GM12878 (cell line): ENCODE data around the gene TNFSF12. TPM values are rescaled to one million over a fixed set of nuclear protein-coding genes. Genes with fewer than 3 reads are reported as not detected.

Source experiments
- ATAC-seq: fragments of 200-7000 bp; cut with Tn5 transposase; 3 replicates; pipeline ENCODE4 v1.9.1; 2020; ENCODE audit warnings: mild to moderate bottlenecking, moderate library complexity
- BruUV-seq: library from RNA; stranded (reverse); fragments of 400-500 nt; replicated peaks from 2 replicates; lab custom pipeline; 2021; lab: Mats Ljungman, UMichigan
- CTCF ChIA-PET: fragments of 300-600 bp; sonication (Branson Sonifier 250); formaldehyde crosslinking; extraction: SDS; loops from one replicate; lab custom pipeline; 2021; ENCODE audit warnings: inconsistent platforms; lab: Yijun Ruan, JAX
- POLR2A ChIA-PET: fragments of 350-600 bp; formaldehyde crosslinking; extraction: SDS; loops from one replicate; lab custom pipeline; 2021; ENCODE audit warnings: inconsistent platforms; lab: Charles Lee
- RAD21 ChIA-PET: fragments of 300-600 bp; sonication (Branson Sonifier 250); formaldehyde crosslinking; loops from one replicate; lab custom pipeline; 2023; ENCODE audit warnings: antibody characterized with exemption; ENCODE audit not compliant: unreplicated experiment; lab: Charles Lee
- SMC1A ChIA-PET: fragments of 300-600 bp; sonication (Branson Sonifier 250); formaldehyde crosslinking; loops from one replicate; lab custom pipeline; 2023; ENCODE audit not compliant: unreplicated experiment, uncharacterized antibody; lab: Charles Lee
- DNase-seq: peaks from one replicate; pipeline ENCODE4 v3.0.0-alpha.2; 2011; ENCODE audit warnings: low read depth, low spot score
- FAIRE-seq: peaks from 3 replicates; lab custom pipeline; 2011; peaks lifted over from hg19 to GRCh38; lab: Jason Lieb, UNC
- H2AFZ ChIP-seq: 2 replicates; pipeline ENCODE4 v1.6.0; 2011; ENCODE audit warnings: low read depth, low read length, control low read depth; ENCODE audit not compliant: control insufficient read depth
- H3K27ac ChIP-seq: 2 replicates; pipeline ENCODE4 v1.5.1; 2011; ENCODE audit warnings: control low read depth; ENCODE audit not compliant: control insufficient read depth, insufficient read depth
- H3K27me3 ChIP-seq, 2 experiments: replicated peaks in 1 of 2; 2 replicates each; pipeline versions ENCODE4 v1.6.0 to v1.6.1; 2011; ENCODE audit warnings: low read length in 1 of 2; ENCODE audit not compliant: control insufficient read depth in 2 of 2, insufficient read depth in 2 of 2
- H3K36me3 ChIP-seq, 2 experiments: 2 replicates each; pipeline ENCODE4 v1.5.1; 2011; ENCODE audit warnings: low read length in 1 of 2; ENCODE audit not compliant: control insufficient read depth in 2 of 2, insufficient read depth in 2 of 2
- H3K4me1 ChIP-seq: 2 replicates; pipeline ENCODE4 v1.6.1; 2011; ENCODE audit warnings: mild to moderate bottlenecking, low read length, moderate library complexity, mixed read lengths; ENCODE audit not compliant: control insufficient read depth, insufficient read depth
- H3K4me2 ChIP-seq: 2 replicates; pipeline ENCODE4 v1.6.0; 2011; ENCODE audit warnings: control low read depth; ENCODE audit not compliant: control insufficient read depth, insufficient read depth
- H3K4me3 ChIP-seq: fragments of 200-600 bp; sonication (generic); 2 replicates; pipeline ENCODE4 v1.5.1; 2016
- H3K79me2 ChIP-seq: 2 replicates; pipeline ENCODE4 v1.6.0; 2011; ENCODE audit warnings: low read length; ENCODE audit not compliant: control insufficient read depth, insufficient read depth
- H3K9ac ChIP-seq: 2 replicates; pipeline ENCODE4 v1.8.0; 2011; ENCODE audit warnings: low read length, control low read depth, mixed read lengths; ENCODE audit not compliant: control insufficient read depth, insufficient read depth
- H3K9me3 ChIP-seq: replicated peaks from 3 replicates; pipeline ENCODE4 v1.5.1; 2011; ENCODE audit warnings: mild to moderate bottlenecking, low read length; ENCODE audit not compliant: control insufficient read depth, insufficient read depth
- H4K20me1 ChIP-seq: 2 replicates; pipeline ENCODE4 v1.6.0; 2011; ENCODE audit not compliant: control insufficient read depth, insufficient read depth
- BACH1 ChIP-seq: fragments of 450-650 bp; IDR thresholded peaks from 2 replicates; pipeline ENCODE4 v1.6.1; 2017; ENCODE audit warnings: mild to moderate bottlenecking, borderline replicate concordance
- EP300 ChIP-seq, 2 experiments: fragments of 150-350 bp in 1 of 2; IDR thresholded peaks; 2 replicates each; pipeline ENCODE4 v1.6.1; 2011 to 2012; ENCODE audit warnings: low read depth in 2 of 2, low read length in 2 of 2, borderline replicate concordance in 1 of 2, improper control_type of control experiment in 1 of 2, inconsistent platforms in 1 of 2; ENCODE audit not compliant: control insufficient read depth in 1 of 2
- FOXM1 ChIP-seq: IDR thresholded peaks from 2 replicates; pipeline ENCODE4 v1.6.1; 2012; ENCODE audit warnings: low read depth, mild to moderate bottlenecking, inconsistent platforms, low read length, moderate library complexity
- HSF1 ChIP-seq: fragments of 150-350 bp; IDR thresholded peaks from 2 replicates; pipeline ENCODE4 v1.6.1; 2014; ENCODE audit warnings: mild to moderate bottlenecking, low read depth, low read length
- MTA3 ChIP-seq: IDR thresholded peaks from 2 replicates; pipeline ENCODE4 v1.6.1; 2012; ENCODE audit warnings: low read length, inconsistent platforms, borderline replicate concordance
- SIN3A ChIP-seq: IDR thresholded peaks from 2 replicates; pipeline ENCODE4 v1.6.1; 2012; ENCODE audit warnings: low read depth, low read length, improper control_type of control experiment
- TARDBP ChIP-seq: IDR thresholded peaks from 2 replicates; pipeline ENCODE4 v1.6.1; 2016; ENCODE audit warnings: borderline replicate concordance
- ZBTB4 ChIP-seq: fragments of 450-650 bp; formaldehyde crosslinking; IDR thresholded peaks from 2 replicates; pipeline ENCODE4 v1.4.0; 2022; ENCODE audit warnings: mild to moderate bottlenecking, moderate library complexity
- ZNF274 ChIP-seq: IDR thresholded peaks from one replicate; pipeline ENCODE4 v1.8.0; 2011; ENCODE audit not compliant: insufficient read length, insufficient read depth
- ZNF622 ChIP-seq: fragments of 450-650 bp; IDR thresholded peaks from 2 replicates; pipeline ENCODE4 v1.6.1; 2017; ENCODE audit warnings: mild to moderate bottlenecking, inconsistent platforms
- WGBS: methylation state at CpG from one replicate; pipeline ENCODE4 v1.1.6; 2016; ENCODE audit warnings: low lambda C conversion rate; ENCODE audit not compliant: insufficient replicate concordance, insufficient coverage; ENCODE audit errors: missing lambda C conversion rate; 5-methylcytosine and 5-hydroxymethylcytosine counted together
- in situ Hi-C: fragments of 300-500 bp; cut with MboI; formaldehyde crosslinking; loops from 9 replicates; pipeline ENCODE4 v1.14.3; 2018; ENCODE audit warnings: mixed read lengths
- intact Hi-C: fragments of 100-400 bp; cut with micrococcal nuclease; formaldehyde crosslinking; loops from one replicate; pipeline ENCODE4 v1.14.2; 2022; ENCODE audit not compliant: unreplicated experiment
- polyA plus RNA-seq, 11 experiments: library from polyadenylated mRNA; depleted of rRNA in 4 of 11; unstranded in 6 of 11; stranded (reverse) in 5 of 11; fragments of >200 nt; fragmentation: Nextera tagmentation in 4 of 11; fragmentation: Illumina TruSeq in 1 of 11; extraction: Ambion mirVana in 4 of 11; extraction: Trizol in 1 of 11; gene quantifications; 1 replicate in 1 of 11; 2 replicates in 10 of 11; pipeline versions ENCODE4 v1.2.1 to v1.2.3, GENCODE V29; 2011 to 2016; ENCODE audit warnings: inconsistent platforms in 2 of 11, missing spikeins in 2 of 11, low read depth in 1 of 11
- total RNA-seq, 4 experiments: library from RNA; depleted of rRNA in 3 of 4; stranded (reverse); fragments of >200 nt in 3 of 4; fragmentation: Illumina TruSeq in 1 of 4; extraction: Trizol in 1 of 4; gene quantifications; 2 replicates each; pipeline versions ENCODE4 v1.2.1 to v1.2.3, GENCODE V29; 2013 to 2021
- TF ChIP-seq, protein P1 (sequence below): fragments of 450-650 bp; IDR thresholded peaks from 2 replicates; pipeline ENCODE4 v1.6.1; 2018; ENCODE audit warnings: borderline replicate concordance, mild to moderate bottlenecking; ENCODE audit not compliant: partially characterized antibody

The TNFSF12 gene
- total and polyA plus RNA-seq, 10 of the 15 experiments (the other 5 are each of a cell fraction or from before 2014, with no cell fraction given) = 0.32 to 7.0 (median 2.6) TPM

GRCh38 chr17:7560172-7561027 lies 11.5 kb downstream of the TNFSF12 start:
- H2AFZ ChIP-seq = peak overlapping the region; percentile 52
- FAIRE-seq (peak; percentile 81), ATAC-seq (peak; percentile 73), DNase-seq (no peak)
- RAD21 ChIA-PET = interaction anchor here (0.6 to 4.9 kb wide), 33 partner anchors 8 to 279 kb away, joined by 3 to 84 read pairs (median 5); partner anchors contain the start of genes ACAP1, CD68, CHRNB1 and FGF11
- H4K20me1 ChIP-seq = no peaks in the 10 kb centered on the region
- CTCF ChIA-PET = interaction anchor here (0.6 to 6.2 kb wide), 49 partner anchors 8 to 282 kb away, joined by 3 to 192 read pairs (median 6); partner anchors contain the start of genes ACAP1, CD68, CHRNB1 and FGF11
- 19% methylated on average over 22 of the region's 22 CpGs for WGBS
- H3K9ac ChIP-seq = peak overlapping the region; percentile 18; the same call in 1 of the 2 replicates
- peak overlapping the region; percentile 92 for H3K4me2 ChIP-seq
- 0 out of 2 replicates have a peak overlapping the region, but pooled peaks have one; percentile 2 for H3K27ac ChIP-seq
- H3K4me1 ChIP-seq = peaks cover 37% of the 10 kb centered on the region
- no peaks in the 10 kb centered on the region for H3K9me3 ChIP-seq
- in situ Hi-C loops = loop anchor here (25.0 kb wide), 1 partner anchor 523 kb away; the partner anchor contains the start of genes SLC16A11 and SLC16A13
- intact Hi-C loops = loop anchor here (1.0 to 5.0 kb wide), 6 partner anchors 12 to 204 kb away; partner anchors contain the start of genes FGF11 and TMEM102
- H3K4me3 ChIP-seq = peak overlapping the region; percentile 92; the same call in 1 of the 2 replicates
- SMC1A ChIA-PET = interaction anchor here (0.8 to 4.9 kb wide), 36 partner anchors 8 to 252 kb away, joined by 3 to 67 read pairs (median 5); partner anchors contain the start of genes CD68, TMEM102, TMEM95 and TNFSF12
- H3K79me2 ChIP-seq = peaks cover 32% of the 10 kb centered on the region
- peaks cover 7 to 10% of the 10 kb centered on the region in 2 experiments; a peak in 3 of 4 replicates for H3K36me3 ChIP-seq
- POLR2A ChIA-PET = interaction anchor here (0.5 to 4.2 kb wide), 20 partner anchors 8 to 231 kb away, joined by 3 to 36 read pairs (median 4); partner anchors contain the start of genes CD68, NEURL4, POLR2A and TMEM102
- BruUV-seq = no TSS peak
- no peaks in the 10 kb centered on the region for H3K27me3 ChIP-seq
- no peak for TF ChIP-seq TARDBP
- no peak for TF ChIP-seq FOXM1
- TF ChIP-seq ZNF274 = no peak
- no peak for TF ChIP-seq ZBTB4 (CRISPR knock-in tag)
- no peak for TF ChIP-seq MTA3
- no peak; the same call in 1 of the 2 replicates for TF ChIP-seq BACH1
- TF ChIP-seq ZNF622 = no peak
- TF ChIP-seq SIN3A = no peak
- no peak for TF ChIP-seq EP300 (IDR thresholded peaks at IDR 0.05; ENCODE audit: borderline replicate concordance in 1 of 2, control insufficient read depth in 1 of 2, low read depth in 2 of 2, low read length in 2 of 2)
- TF ChIP-seq HSF1 = no peak
- TF ChIP-seq, protein P1, sequence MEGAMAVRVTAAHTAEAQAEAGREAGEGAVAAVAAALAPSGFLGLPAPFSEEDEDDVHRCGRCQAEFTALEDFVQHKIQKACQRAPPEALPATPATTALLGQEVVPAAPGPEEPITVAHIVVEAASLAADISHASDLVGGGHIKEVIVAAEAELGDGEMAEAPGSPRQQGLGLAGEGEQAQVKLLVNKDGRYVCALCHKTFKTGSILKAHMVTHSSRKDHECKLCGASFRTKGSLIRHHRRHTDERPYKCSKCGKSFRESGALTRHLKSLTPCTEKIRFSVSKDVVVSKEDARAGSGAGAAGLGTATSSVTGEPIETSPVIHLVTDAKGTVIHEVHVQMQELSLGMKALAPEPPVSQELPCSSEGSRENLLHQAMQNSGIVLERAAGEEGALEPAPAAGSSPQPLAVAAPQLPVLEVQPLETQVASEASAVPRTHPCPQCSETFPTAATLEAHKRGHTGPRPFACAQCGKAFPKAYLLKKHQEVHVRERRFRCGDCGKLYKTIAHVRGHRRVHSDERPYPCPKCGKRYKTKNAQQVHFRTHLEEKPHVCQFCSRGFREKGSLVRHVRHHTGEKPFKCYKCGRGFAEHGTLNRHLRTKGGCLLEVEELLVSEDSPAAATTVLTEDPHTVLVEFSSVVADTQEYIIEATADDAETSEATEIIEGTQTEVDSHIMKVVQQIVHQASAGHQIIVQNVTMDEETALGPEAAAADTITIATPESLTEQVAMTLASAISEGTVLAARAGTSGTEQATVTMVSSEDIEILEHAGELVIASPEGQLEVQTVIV = no peak
